Lung (tissue), 12 donors: ENCODE data around the gene ADIPOR2. TPM values are rescaled to one million over a fixed set of nuclear protein-coding genes. Genes with fewer than 3 reads are reported as not detected.

ENCODE experiments used
- ATAC-seq: fragments of 200-7000 bp; cut with Tn5 transposase; one replicate; pipeline ENCODE4 v1.9.1; 2020; ENCODE audit warnings: moderate number of reproducible peaks; ENCODE audit not compliant: insufficient read depth, low FRiP score
- DNase-seq, 3 donors: peaks; one replicate each; pipeline ENCODE4 v3.0.0-alpha.2; 2013 to 2017
- H3K27ac ChIP-seq, 2 donors: one replicate each; pipeline ENCODE4 v1.5.1; 2013; ENCODE audit warnings: mild to moderate bottlenecking in 2 of 2, moderate library complexity in 2 of 2, control low read depth in 1 of 2, inconsistent platforms in 1 of 2, low read depth in 1 of 2, low read length in 1 of 2
- H3K27me3 ChIP-seq, 3 donors: one replicate each; pipeline ENCODE4 v1.5.1; 2013; ENCODE audit warnings: low read length in 2 of 3; ENCODE audit not compliant: control insufficient read depth in 3 of 3, insufficient read depth in 3 of 3
- H3K36me3 ChIP-seq, 4 donors: one replicate each; pipeline ENCODE4 v1.5.1; 2013; ENCODE audit warnings: low read length in 4 of 4, mild to moderate bottlenecking in 1 of 4, moderate library complexity in 1 of 4; ENCODE audit not compliant: control insufficient read depth in 4 of 4, insufficient read depth in 4 of 4
- H3K4me1 ChIP-seq, 5 donors: one replicate each; pipeline ENCODE4 v1.5.1; 2013; ENCODE audit warnings: low read length in 5 of 5, mild to moderate bottlenecking in 2 of 5, moderate library complexity in 1 of 5; ENCODE audit not compliant: control insufficient read depth in 5 of 5, insufficient read depth in 5 of 5
- H3K4me3 ChIP-seq: one replicate; pipeline ENCODE4 v1.5.1; 2013; ENCODE audit warnings: mild to moderate bottlenecking, control low read depth, moderate library complexity
- H3K9ac ChIP-seq, 2 donors: one replicate each; pipeline ENCODE4 v1.5.1; 2013; ENCODE audit warnings: low read length in 2 of 2, control low read depth in 1 of 2; ENCODE audit not compliant: insufficient read depth in 1 of 2
- H3K9me3 ChIP-seq, 4 donors: one replicate each; pipeline ENCODE4 v1.5.1; 2013; ENCODE audit warnings: low read length in 3 of 4, mild to moderate bottlenecking in 1 of 4, moderate library complexity in 1 of 4; ENCODE audit not compliant: control insufficient read depth in 4 of 4, insufficient read depth in 3 of 4
- whole genome bisulfite sequencing, 2 donors: extraction: QIAGEN DNeasy Blood & Tissue Kit; methylation state at CpG; one replicate each; pipeline ENCODE4 v1.1.7; 2013; 5-methylcytosine and 5-hydroxymethylcytosine counted together
- polyA plus RNA-seq, 2 donors: library from polyadenylated mRNA; stranded (reverse); fragments of 200-250 nt; gene quantifications; one replicate each; pipeline ENCODE4 v1.2.1, GENCODE V29; 2013
- total RNA-seq, 2 donors: library from RNA; depleted of rRNA in 1 of 2; stranded (reverse); fragments of >200 nt in 1 of 2; gene quantifications; one replicate each; pipeline ENCODE4 v1.2.1, GENCODE V29; 2014 to 2021
- TF ChIP-seq, protein P1 (sequence below): IDR thresholded peaks from 2 replicates; pipeline ENCODE4 v1.5.1; 2012; ENCODE audit warnings: mild to moderate bottlenecking; ENCODE audit errors: control extremely low read depth, extremely low read depth
- donor health status: control.
- donor health status: control.
- donor health status: Bipolar disorder and iron deficiency.
- donor health status: healthy.
- donor health status: DM: yes; HTN: yes; CAD: no.

The ADIPOR2 gene
- total and polyA plus RNA-seq, 4 donors, result 31.9 to 61.1 (median 53.6) TPM

DNA sequence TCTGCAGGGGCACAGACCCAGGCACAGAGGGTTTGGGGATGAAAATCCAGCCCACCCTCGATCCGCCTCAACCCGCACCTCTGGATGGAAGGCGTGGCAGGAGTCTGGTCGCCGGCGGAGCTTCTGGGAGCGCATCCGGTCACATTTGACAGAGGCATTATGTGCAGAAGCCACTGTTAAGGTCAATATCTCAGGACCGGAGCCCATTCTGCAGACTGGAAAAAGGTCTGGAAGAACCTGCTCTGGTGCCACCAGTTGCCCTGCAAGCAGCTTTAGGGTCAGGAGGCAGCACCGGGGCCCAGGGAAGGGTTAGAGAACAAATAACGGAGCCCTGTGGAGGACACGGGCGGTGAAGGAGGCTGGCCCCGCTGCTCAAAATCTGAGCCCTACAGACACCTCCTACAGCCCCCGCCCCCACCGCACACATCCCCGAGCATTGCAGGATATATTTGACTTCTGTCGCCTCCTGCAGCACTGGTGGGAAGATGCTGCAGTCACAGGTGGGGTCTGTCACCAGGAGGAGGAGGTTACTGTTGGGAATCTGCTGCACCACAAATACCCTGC is 104.4 kb downstream of the ADIPOR2 start:
- no peak for DNase-seq
- 64 to 79% methylated on average over 19 of the region's 19 CpGs for WGBS, 2 donors

DNA sequence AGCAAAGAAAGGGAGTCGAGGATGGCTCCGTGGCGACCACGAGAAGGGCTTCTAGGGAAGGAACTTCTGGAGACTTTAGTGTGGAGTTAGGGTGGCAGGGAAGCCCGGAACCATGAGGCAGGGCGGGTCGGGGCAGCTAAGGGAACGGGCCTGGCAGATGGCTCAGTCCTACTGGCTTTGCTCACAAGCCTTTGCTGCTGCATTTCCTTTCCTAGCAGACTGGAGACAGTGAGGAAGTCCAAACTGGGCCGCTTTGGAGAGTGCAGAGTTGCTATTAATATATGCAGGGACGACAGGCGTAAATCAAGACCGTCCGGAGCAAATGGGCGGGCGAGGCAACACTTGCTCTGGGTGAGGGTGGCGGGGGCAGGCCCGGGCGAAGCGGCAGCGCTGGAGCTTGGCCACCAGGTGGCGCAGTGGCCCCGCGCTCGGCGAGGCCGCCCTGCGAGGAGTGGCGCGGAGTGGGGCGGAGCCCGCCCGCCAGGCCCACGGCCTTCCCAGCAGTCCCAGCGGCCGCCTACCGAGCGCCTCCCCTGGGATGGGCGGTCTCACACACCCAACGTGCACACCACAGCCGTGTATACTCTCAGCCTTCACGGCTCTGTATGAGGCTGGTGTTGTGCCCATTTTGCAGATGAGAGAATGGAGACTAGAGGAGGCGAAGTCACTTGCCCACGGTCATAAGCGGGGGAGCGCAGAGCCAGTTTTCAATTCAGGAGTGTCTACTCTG is 105.1 kb downstream of the ADIPOR2 start:
- Histone ChIP-seq H3K9ac (no peak overlapping the region), H3K27ac (peak overlapping the region; percentile 75 to 91), H3K9me3 (no peaks in the 10 kb centered on the region), H3K4me3 (peak overlapping the region; percentile 66), H3K27me3 (no peaks in the 10 kb centered on the region), H3K36me3 (no peaks in the 10 kb centered on the region), H3K4me1 (peaks cover 0 to 15% (median 2%) of the 10 kb centered on the region in 5 donors)
- 3 to 5% methylated on average over 44 to 45 of the region's 45 CpGs for WGBS, 2 donors
- peak; percentile 90 to 95 (median 92) for DNase-seq
- peak; percentile 95 for ATAC-seq
- TF ChIP-seq, protein P1, sequence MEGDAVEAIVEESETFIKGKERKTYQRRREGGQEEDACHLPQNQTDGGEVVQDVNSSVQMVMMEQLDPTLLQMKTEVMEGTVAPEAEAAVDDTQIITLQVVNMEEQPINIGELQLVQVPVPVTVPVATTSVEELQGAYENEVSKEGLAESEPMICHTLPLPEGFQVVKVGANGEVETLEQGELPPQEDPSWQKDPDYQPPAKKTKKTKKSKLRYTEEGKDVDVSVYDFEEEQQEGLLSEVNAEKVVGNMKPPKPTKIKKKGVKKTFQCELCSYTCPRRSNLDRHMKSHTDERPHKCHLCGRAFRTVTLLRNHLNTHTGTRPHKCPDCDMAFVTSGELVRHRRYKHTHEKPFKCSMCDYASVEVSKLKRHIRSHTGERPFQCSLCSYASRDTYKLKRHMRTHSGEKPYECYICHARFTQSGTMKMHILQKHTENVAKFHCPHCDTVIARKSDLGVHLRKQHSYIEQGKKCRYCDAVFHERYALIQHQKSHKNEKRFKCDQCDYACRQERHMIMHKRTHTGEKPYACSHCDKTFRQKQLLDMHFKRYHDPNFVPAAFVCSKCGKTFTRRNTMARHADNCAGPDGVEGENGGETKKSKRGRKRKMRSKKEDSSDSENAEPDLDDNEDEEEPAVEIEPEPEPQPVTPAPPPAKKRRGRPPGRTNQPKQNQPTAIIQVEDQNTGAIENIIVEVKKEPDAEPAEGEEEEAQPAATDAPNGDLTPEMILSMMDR, result peak; percentile 99

More for the DNA sequence above, 104.4 kb downstream of the ADIPOR2 start:
- peak overlapping the region in 1 of 2 donors; percentile 18 for H3K27ac ChIP-seq
- peaks cover 0 to 15% (median 2%) of the 10 kb centered on the region in 5 donors for H3K4me1 ChIP-seq
- no peaks in the 10 kb centered on the region for H3K27me3 ChIP-seq
- no peaks in the 10 kb centered on the region for H3K9me3 ChIP-seq
- no peak for ATAC-seq
- no peaks in the 10 kb centered on the region for H3K36me3 ChIP-seq
- no peak overlapping the region for H3K9ac ChIP-seq
- H3K4me3 ChIP-seq, result no peak overlapping the region
- TF ChIP-seq, protein P1, result no peak

DNA sequence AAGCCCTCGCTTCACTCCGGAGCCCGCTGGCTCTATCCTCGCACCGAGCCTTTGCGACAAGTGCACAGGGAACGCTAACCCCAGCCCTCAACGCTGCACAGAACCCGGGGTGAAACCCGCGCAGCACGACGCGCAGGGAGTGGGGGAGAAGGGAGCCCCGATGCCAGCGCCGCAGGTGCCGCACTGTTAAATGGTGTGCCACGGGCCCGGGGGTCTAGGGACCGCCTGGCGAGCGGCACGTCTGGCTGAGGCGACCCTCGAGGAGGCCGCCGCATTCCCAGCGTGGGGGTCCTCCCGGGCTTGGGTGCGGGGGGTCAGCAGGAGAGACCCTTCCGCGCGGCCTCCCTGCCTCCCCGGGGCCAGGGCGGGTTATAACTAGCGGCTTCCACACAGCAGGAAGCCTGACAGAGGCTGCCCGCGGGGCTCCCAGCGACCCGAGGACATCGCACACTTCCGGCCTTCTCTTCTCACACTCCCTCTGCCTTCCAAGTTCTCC is 105.7 kb downstream of the ADIPOR2 start:
- TF ChIP-seq, protein P1, result no peak
- H3K36me3 ChIP-seq, result no peaks in the 10 kb centered on the region
- peak overlapping the region; percentile 66 for H3K4me3 ChIP-seq
- no peaks in the 10 kb centered on the region for H3K9me3 ChIP-seq
- 1% methylated on average over 33 to 43 of the region's 43 CpGs for WGBS, 2 donors
- ATAC-seq (peak; percentile 13), DNase-seq (peak; percentile 40 to 57 (median 44))
- peak overlapping the region; percentile 75 to 91 for H3K27ac ChIP-seq
- H3K9ac ChIP-seq, result peak overlapping the region; percentile 15 to 37
- peaks cover 0 to 15% (median 2%) of the 10 kb centered on the region in 5 donors for H3K4me1 ChIP-seq
- no peaks in the 10 kb centered on the region for H3K27me3 ChIP-seq
